GM21526 (cell line): ENCODE measurements around the gene SP140L.
"Not testable (repeated sequence)": the region's sequence is repeated elsewhere in the genome, so short reads cannot be mapped to it uniquely, and the experiment has no call there.

Experiments used
- ATAC-seq: cut with Tn5 transposase; IDR thresholded peaks from one replicate; pipeline ENCODE4 v1.9.1; 2021; ENCODE audit warnings: moderate library complexity; ENCODE audit not compliant: unreplicated experiment, low FRiP score

SP140L gene

DNA sequence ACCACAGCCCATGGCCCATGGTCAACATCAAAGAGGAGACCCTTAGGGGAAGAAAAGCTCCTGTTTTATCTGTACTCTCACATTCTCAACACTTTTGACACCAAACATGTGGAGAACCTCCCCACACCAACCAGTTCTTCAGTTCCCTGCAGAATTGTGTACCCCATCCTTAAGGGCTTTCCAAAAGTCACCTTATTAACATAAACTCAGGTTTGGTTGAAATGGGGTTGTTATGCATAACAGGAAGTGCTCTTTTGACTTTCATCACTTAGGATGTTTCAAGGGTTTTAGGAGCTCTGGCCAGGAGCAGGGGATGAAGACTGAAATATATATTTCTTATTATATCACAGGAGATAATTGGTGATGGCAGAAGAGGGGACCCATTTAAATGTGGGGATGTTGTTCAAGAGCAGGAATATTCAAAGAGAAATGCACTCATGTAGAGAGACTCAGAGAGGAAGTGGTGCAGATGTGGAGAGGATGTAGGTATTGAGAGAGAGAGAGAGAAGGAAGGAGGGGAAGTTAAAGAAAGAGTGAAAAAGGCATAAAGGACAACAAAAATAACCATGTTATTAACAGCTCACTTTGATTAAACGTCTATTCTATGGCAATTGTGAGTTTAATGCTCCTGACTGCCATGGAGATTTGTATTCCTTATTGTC is 35.2 kb downstream of the SP140L start:
- ATAC-seq = no peak

DNA sequence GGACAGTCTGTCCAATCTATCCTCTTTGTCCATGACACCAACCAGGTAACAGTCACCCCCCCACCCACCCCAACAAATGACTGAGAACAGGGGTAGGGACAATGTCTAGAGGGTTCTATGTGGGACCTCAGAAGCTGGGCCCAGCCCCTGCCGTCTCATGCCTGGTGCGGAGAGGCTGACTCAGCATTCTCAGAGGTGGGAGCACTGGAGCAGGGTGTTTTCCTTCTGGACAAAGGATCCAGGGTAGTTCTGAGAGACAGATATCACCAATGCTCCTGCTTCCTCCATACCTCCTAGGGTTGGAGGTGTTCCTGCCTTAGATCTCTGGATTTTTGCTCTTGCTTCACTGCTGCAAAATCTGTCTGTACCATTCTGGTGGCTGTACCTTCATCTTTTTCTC is 55.1 kb downstream of the SP140L start:
- ATAC-seq = no peak

- ATAC-seq = no peak
These were observed 56.5 kb downstream of the SP140L start for GRCh38 chr2:230383453-230383852.

DNA sequence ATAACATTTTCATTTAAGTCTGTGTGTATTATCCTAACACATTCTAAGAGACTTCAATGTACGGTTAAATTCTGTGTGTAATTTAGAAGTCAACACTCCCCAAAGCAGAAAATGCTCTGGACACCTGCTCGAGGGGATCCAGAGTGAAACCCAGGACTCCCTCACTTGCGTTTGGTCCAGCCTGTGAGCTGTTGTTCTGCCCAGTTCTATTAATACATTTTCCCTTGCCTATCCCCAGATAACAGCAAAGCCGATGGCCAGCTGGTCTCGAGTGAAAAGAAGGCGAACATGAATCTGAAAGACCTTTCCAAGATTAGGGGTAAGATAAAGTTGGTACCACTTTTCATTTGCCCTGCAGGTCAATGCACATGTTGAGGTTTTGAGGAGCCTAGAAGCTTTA is 58.0 kb downstream of the SP140L start:
- ATAC-seq = no peak

- ATAC-seq = no peak
These were observed 67.3 kb downstream of the SP140L start for GRCh38 chr2:230394301-230394700.

DNA sequence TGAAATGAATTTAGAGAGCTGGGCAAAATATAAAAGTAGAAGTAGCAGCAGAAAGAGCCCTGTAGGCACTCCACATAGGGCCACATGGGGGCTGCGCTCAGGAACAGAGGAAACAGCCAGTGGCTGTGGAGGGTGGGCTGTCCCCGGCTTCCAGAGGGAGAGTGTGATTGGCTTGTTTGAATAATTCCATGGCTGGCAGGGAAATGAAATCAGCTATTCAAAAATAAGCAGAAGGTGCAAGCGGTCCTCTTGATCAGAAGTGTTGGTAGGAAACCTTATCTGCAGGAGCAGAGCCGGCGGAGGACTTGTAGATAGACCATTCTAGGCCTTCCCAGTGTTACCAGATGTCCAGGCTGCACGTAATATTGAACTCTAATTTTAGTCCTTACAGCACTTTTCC is 71.7 kb downstream of the SP140L start:
- not testable (repeated sequence) for ATAC-seq

- no peak for ATAC-seq
These were observed 73.0 kb downstream of the SP140L start for GRCh38 chr2:230400041-230400440.

GRCh38 chr2:230400454-230400853 is 73.5 kb downstream of the SP140L start:
- no peak for ATAC-seq

GRCh38 chr2:230401026-230401425 is 74.0 kb downstream of the SP140L start:
- not testable (repeated sequence) for ATAC-seq

DNA sequence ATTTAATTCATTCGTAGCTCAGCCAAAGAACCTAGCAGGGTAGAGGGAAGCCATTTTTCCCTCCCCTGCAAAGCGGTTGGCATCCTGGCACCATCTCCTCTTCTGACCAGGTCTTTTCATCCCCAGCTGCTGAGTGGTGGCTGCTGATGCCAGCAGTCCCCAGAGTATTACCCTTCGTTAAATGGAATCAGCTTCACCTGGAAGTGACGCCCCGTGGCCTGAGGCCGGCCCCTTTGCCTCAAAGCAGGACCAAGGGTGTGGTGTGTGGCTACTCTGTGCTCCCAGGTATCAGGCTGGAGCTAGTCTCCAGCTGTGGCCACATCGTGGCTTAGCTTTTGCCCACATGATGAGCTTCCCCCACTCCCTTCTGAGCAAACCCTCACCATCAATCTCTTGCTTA is 76.8 kb downstream of the SP140L start:
- ATAC-seq = no peak

GRCh38 chr2:230405824-230406223 is 78.8 kb downstream of the SP140L start:
- ATAC-seq = no peak

DNA sequence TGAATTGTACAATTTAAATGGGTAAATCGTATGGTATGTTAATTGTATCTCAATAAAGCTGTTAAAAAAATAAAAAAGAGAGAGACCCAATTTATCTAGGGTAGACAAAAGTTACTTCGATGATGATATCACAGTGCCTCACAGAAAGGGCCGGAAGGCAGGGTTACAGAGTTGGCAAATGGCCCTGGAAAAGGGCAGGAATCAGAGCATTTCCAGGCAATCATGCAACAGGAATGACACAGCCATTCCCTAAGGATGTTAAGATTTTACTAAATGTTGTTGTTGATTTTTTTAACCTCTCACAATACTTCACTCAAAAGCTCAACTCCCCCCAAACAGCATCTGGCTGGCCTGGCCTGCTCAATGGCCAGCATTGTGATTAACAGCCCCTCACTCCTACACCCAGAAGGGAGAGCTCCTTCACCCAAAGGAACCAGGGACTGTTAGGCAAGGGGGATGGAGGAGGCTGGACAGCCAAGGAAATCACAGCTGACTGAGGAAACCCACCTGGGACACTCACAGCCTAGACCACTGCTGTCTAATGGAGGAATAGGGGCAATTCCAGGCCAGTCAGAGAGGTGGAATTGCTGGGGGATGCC is 81.3 kb downstream of the SP140L start:
- ATAC-seq = no peak

GRCh38 chr2:230409316-230409715 is 82.3 kb downstream of the SP140L start:
- not testable (repeated sequence) for ATAC-seq

- ATAC-seq = no peak
These were observed 83.3 kb downstream of the SP140L start for GRCh38 chr2:230410263-230410662.

GRCh38 chr2:230410861-230411569 is 84.0 kb downstream of the SP140L start:
- no peak for ATAC-seq

DNA sequence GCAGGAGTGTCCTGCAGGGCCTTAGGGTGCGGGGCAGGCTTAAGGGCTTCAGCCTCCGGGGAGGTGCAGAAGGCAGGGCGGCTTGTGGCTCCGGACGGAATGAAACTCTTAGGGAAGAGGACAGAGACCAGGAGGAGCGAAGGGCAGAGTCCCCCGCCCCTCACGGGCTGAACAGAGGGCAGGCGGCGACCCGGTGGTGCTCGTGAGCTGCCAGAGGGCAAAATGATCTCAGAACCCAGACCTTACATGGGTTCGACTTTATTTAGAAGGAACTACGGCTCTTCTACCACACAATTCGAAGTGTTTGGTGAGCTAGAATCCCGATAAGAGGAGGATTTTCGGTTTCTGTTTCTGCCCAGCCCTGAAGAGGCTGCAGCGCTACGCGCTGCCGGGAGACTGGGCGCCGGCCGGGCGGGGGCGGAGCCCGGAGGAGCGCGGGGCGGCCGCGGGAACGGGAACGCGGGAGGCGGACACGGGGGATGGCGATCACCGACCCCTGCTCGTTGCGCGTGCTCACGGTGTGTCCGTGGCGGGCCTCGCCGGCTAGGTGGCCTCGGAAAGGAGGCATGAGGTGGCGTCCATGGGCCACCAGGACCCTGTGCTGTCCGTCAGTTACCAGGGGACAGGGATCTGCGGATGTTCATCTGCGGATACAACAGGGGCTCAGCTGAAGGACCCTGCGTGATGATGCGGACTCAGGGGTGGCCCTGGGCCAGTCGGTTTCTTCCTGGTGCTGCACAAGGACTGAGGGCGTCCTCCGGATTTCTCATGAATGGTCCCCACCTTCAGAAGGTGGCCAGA is 84.8 kb downstream of the SP140L start:
- peak; percentile 50 for ATAC-seq

- no peak for ATAC-seq
These were observed 85.3 kb downstream of the SP140L start for GRCh38 chr2:230412371-230412711.

DNA sequence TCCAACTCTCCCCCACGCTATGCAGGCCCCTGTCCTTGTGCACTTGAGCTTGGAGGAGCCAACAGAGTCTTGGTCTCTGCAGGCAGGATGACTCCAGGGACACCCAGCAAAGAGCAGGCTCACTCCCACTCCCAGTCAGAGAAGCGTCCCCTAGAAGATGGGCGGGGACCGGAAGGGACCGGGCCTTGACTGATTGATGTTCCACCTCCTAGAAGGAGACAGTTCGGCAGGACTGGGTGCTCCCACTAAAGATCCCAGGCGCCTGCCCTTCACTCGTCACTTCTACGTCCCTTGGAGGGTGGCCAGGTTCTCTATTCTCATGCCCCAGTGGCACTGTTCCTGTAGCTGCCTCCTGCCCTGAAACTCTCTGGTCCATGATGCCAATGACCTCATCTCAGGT is 85.9 kb downstream of the SP140L start:
- no peak for ATAC-seq

DNA sequence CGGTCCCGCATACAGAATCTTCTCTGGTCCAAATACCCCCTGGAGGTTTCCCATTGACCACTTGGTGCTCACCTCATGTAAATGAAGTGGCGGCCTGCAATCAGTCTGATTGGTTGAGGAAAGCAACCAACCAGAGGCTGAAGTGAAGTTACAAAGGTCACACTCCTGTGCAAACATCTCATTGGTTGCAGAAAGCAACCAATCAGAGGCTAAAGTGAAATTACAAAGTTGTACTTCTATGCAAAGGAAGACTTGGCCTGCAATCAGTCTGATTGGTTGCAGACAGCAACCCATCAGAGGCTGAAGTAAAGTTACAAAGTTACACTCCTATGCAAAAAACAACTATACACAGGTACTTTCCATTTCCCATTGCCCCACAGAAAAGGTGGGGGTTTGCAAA is 86.5 kb downstream of the SP140L start:
- ATAC-seq = no peak

- ATAC-seq = no peak
These were observed 87.3 kb downstream of the SP140L start for GRCh38 chr2:230414302-230414701.

DNA sequence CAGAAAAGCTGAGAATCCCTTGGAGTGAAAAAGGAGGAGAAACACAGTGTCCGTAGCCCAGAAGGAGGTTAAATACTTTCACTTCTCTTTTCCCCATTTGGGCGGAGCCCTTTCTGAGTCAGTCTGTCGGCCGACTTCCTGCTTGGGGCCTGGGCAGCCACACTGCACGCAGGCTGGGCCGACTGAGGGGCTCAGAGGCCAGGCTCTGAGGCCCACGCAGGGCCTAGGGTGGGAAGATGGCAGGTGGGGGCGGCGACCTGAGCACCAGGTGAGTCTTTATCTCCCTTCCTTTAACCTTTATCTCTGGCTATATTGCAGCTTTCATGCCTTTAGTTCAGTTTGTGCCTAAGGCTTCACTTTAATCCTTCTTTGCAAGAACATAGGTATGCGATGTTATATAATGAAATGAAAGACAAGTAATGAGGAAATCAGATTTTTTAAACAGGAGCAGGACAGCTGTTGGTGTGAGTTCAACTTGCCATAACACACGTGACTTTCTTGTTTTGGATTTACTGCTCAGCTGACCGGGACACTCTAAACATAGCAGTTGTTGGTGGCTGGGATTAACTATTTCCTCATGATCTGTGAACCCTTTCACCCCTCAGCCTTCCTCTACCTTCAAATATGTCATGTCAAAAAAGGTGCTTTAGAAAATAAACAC is 89.2 kb downstream of the SP140L start, which contains the start of gene SP100:
SP100 (plus strand) TSS at position 141 of the 661 bp plus-strand sequence; CDS start at position 237, 96 bp downstream.
- peak; percentile 76 for ATAC-seq
